GM18873 (cell line): ENCODE data around the gene GPC6.
"Not testable (repeated sequence)": the region's sequence is repeated elsewhere in the genome, so short reads cannot be mapped to it uniquely, and the experiment has no call there.

ENCODE experiments used
- ATAC-seq: cut with Tn5 transposase; IDR thresholded peaks from one replicate; pipeline ENCODE4 v1.9.1; 2021; ENCODE audit warnings: mild to moderate bottlenecking, moderate library complexity, moderate number of reproducible peaks; ENCODE audit not compliant: unreplicated experiment, low FRiP score

Gene GPC6

DNA sequence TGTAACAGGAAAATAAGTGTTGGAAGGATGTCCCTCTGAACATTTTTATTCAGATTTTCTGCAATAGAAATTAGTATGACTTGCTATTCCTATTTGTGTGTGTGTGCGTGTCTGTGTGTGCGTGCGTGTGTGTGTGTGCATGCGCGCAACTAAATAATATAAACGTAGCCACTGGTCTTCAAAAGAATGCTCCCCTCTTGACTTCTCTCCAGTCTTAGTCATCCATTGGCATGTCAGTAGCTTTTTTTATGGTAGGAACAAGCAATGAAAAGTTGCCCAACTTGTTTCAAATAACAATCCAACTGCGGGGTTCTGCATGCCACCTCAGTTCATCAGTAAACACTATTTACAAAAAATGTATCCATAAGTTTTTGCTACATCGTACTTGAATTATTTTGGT is 249.6 kb downstream of the GPC6 start:
- no peak for ATAC-seq

DNA sequence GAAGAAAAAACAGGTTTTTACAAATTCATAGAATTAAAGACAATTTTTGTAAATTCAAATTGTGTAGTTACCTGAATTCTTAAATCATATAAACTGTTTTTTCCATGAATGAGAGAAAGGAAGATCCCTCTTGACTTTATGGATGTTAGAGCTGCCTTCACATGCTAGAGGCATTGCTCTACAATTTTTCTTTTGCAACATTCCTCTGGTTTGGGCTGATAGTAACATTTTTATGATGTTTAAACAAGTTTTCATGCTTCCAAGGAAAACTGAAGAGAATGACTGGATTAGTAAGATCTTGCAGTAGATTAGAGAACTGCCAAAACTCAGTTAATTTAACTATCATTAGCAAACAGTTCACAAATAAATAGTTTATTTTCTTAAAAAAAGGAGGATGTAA is 250.6 kb downstream of the GPC6 start:
- no peak for ATAC-seq

DNA sequence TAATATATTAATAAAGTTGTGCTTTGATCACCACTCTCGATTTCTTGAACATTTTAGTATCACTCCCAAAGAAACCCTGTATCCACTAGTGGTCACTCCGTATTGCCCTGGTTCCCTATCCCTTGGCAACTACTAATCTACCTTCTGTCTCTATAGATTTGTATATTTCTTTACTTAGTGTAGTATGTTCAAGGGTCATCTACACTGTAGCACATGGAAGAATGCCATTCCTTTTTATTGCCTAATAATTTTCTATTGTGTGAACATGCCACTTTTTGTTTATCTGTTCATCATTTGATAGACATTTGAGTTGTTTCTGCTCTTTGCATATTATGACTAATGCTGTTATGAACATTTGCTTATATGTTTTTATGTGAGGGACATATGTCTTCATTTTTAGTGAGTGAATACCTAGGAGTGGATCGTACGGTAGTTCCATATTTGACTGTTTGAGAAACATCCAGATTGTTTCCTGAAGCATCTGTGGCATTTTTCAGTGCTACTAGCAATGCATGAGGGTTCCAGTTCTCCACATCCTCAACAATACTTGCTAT is 254.0 kb downstream of the GPC6 start:
- ATAC-seq = no peak

DNA sequence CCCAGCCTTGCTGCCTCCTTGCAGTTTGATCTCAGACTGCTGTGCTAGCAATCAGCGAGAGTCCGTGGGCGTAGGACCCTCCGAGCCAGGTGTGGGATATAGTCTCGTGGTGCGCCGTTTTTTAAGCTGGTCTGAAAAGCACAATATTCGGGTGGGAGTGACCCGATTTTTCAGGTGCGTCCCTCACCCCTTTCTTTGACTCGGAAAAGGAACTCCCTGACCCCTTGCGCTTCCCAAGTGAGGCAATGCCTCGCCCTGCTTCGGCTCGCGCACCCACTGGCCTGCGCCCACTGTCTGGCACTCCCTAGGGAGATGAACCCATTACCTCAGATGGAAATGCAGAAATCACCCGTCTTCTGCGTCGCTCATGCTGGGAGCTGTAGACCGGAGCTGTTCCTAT is 269.5 kb downstream of the GPC6 start:
- not testable (repeated sequence) for ATAC-seq

DNA sequence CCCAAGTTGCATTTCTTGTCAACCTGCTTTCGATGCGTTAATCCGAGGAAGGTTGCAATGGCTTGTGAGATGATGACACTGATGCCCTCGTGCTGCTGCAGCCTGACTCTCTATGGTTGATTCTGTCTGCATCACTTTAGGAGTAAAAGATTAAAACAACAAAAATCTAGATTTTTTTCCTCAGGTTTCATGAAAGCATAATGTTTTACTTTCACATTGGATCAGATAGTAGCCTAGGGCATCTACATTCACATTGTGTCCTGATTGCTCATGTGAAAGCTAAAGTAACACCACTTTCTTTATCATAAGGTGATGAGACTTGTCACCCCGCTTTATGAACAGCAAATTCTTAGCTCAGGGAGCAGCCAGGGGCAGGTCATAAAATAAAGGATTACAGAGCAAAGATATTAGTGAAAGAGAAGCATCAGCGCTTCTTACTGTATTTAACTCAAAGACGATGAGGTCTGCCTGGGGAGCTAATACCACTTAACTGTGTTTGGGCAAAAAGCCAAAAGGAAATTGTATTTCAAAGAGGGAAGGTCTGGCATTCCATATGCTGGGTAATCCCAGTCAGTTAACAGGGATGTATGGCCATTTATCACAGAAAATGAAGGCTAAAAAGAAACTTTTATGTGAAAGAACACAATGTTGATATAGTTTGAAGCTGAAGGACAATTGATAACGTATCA is 270.5 kb downstream of the GPC6 start:
- ATAC-seq = no peak

DNA sequence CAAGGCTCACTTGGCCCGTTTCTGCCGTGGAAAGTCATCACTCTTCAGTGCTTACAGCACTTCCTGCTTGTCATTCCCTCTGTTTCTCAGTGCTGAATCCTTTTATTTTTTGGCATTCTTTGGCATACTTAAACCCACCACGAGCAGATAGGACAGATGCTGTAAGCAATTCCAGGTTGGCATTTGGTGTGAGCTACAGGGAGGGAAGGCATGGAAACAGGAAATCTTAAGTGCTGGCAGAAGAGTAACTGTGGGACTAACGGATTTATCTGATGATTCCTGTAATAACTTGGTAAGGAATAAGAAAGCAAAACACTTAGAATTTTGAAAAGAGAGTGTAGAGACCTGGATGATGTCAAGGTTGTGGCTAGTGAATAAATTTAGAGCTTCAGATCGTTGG is 273.4 kb downstream of the GPC6 start:
- ATAC-seq = no peak

DNA sequence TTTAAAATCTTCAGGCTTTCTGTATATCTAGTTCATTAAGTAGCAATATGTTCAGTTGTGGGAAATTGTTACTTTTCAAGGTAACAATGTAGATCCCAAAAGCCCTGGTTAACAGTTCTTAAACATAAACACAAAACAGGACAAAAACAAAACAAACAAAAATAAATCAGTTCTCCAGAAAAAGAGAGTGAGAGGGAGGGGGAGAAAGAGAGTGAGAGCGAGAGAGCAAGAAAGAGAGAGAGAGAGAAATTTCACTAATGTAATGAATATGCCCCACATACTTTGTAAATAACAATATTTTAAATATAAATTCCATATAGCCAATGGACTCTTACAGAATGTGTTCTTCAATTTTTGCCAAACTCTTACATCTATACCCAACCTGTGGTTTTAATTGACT is 275.5 kb downstream of the GPC6 start:
- no peak for ATAC-seq

DNA sequence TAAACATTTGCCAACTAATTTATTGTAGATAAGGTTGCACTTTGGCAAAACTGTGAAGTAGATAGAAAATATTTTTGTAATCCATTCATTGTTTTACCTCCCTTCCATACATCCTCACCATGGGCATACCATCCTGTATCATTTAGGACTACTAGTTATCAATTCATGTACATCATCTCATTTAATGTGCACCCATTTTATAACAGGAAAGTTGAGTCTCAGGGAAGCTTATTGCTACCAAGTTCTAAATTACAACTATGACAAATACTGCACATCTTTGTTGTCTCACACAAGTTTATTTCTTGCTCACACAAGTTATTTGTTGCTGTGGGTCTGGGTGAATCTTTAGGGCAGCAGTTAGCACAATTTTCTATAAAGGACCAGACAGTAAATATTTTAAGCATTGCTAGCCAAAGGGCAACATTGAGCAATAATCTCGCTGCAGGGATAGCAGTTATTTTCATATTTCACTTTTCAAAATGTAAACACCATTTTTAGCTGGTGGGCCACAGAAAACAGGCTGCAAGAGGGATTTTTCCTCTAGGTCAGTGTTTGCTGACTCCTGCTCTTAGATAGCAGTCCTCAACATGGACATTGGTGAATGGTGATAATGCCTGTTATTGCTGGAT is 276.5 kb downstream of the GPC6 start:
- no peak for ATAC-seq

DNA sequence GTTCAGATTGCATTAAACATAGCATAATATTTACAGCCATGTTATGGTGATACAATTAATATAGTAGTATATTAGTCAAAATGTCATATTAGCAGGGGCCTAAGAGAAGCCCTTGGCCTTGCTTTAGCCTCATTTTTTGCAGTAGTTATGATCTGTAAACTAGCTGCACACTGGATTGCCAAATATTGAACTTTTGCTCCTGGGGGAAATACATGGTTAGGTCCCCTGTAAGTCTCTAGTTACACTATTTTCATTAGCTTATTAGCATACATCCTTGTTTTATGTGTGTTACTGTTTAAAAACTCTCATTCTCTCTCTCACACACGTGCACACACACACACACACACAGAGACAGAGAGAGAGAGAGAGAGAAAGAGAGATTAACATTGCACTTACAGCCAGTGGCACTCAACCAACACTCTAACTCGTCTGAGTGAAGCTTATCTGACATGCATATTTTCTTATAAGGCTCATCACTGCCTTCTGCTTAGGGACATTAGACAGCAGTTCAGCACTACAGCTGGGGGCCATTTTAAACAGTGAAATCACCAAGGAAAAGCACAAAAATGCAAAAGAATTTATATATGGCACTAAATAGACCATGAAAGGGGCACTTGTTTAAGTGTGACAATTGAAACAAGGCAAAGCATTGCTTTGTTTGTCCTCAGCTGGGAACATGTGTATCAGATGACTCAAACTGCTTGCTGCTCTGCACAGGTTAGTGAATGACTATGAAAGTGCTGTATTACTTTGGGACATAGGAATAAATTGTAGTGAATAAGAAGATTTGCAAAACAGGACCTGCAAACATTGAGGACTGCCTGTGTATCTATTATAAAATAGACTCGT is 278.7 kb downstream of the GPC6 start:
- ATAC-seq = no peak

DNA sequence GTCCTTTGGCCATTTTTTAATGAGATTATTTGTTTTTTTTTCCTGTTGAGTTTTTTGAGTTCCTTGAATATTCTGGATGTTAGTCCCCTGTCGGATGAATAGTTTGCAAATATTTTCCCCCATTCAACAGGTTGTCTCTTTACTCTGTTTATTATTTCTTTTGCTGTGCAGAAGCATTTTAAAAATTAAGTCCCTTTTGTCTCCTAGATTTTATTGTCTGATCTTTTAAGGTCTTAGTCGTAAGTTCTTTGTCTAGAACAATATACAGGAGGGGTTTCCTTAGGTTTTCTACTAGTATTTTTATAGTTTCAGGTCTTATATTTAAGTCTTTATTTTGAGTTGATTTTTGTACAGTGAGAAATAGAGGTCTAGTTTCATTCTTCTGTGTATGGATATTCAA is 284.4 kb downstream of the GPC6 start:
- no peak for ATAC-seq

DNA sequence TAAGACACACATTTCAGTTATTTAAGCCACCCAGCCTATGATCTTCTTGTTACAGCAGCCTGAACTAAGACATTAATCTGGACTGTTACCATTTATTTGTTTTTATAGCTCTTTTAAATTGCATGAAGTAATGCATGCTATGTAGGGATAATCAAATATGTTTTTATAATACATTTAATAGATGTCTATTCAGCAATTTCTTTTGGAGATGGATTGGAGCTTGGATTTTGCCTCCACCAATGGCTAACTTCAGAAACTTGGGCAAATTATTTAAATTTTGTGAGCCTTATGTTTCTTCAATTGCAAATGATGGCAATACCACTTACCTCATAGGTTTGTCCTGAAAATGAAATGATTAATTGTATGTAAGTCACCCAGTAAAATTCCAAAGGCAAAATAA is 288.7 kb downstream of the GPC6 start:
- no peak for ATAC-seq

DNA sequence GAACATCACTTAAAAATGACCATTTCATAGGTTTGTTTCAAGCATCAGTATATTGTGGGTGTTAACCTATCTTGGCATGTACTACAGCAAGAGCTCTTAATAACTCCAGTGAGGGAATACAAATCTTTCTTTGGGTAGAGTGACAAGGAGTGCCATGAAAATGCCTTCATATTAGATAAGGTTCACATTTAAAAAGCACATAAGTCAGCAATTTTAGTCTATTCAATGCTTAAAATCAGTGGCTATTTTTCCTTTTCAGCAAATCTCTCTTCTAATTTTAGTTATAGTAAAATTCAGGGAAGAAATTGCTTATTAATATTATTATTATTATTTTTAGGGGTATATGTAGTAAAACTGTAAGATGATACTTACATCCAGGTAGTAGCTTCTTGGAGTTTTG is 291.1 kb downstream of the GPC6 start:
- ATAC-seq = no peak

DNA sequence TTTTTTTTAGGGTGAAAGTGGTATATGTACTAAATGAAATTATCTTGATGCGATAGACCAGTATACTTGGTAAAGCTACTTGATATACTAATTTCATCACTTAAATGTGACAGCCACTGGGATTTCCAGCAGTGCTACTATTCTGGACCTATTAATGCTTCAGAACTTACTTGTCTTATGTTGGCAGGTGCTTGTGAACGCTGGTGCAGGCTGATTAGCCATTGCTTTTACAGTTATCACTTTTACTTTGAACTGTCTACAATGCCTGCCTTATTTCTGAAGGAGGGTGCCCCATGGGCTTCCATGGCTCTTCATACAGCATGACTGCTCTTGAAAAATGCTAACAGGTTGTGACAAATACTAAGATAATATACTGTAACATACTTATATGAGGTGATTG is 294.7 kb downstream of the GPC6 start:
- ATAC-seq = no peak

DNA sequence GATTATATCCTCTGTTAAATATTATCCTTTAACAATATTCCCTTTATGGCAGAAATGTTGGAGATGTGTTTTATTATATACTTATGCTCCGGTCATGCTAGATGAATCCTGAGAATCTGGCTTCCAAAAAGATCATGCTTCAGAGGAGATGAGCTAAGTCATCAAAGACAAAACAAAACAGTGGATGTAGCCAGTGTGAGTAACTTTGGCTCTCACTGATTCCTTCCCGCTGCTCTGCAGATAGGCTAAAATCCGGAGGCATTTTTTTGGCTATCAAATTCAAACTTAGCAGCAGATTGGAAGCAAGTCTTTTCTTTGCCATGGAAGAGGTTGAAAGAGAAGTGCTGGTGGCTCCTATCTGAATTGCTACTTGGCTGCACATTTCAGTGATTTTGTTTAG is 295.9 kb downstream of the GPC6 start:
- no peak for ATAC-seq

DNA sequence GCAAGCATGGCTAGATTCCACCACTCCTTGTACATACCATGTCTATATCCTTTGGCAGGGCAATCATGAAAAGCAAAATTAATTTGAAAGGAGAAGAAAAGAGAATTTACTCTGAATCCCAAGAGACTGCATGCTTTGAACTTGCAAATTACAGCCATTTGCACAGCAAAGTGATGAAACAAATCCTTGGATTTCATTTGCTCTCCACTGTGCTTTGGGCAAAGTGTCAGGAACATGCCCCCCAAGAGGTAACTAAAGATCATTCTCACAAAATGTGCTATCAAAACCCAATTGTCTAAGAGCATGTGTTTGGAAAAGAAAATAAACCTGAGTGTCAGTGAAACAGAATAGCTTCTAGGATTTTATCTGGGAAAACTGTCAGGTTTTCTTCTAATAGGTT is 298.5 kb downstream of the GPC6 start:
- no peak for ATAC-seq

DNA sequence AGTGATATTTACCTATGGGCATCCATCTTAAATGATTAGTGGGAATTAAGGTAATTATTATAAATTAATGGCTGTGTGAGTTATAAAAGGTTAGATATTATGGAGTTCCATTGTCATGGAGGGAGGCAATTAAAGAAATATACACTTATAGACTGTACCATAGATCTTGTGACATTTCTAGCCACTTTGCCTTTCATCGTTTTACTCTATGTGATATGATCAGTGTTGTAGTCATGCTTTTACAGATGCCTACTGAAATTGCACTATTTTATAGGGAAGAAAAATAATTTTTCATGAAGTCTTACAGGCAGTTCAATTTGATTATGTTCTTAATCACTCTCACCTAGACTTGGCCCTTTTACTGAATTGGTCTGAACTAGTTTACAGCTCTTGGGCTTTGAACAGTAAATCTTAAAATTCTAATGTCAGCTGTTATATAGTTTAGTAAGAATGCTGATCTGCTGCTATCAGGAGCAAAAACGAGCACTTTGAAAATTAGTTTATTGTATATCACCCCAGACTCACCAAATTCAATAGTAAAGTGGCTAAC is 301.2 kb downstream of the GPC6 start:
- no peak for ATAC-seq

DNA sequence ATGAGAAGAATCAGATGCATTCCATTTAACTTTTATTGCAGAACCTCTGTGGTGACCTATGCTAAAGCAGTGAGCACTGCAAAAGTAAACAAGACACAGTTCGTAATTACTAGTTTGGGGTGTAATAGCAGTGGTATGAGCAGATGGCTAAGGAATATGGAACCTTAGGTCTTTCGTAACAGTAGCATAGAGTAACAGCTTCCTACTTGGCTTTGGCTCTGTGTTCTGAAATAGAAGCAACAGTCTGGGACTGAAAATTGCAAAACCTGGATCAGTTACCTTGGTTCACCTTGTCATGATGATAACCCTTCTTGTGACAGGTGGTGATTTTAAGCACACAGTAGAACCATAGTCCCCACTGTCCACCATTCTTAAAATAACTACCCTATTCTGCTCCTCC is 303.4 kb downstream of the GPC6 start:
- ATAC-seq = no peak

DNA sequence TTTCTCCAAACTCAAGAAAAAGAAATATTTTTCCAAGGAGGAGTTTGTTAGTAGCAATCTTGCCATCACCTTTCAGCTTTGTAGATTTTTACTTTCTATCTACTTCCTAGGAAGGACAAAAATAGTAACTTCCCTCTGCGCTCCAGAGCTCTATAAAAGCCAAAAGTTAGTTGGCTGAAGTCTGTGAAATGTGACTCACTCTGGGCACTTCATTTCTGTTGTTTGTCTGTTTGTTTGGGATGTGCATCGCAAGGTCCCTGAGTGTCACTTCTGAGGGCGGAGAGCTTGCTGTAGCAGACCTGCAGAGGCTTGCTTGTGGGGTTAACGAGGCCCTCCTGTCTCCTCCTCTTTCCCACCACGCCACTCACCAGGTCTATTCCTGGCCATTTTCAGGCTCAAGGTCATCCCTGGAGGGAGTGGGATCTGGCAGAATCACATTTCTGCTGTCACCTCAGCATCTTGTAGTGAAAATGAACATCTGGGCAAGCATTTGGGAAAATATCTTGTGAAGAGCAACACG is 307.6 kb downstream of the GPC6 start:
- no peak for ATAC-seq

DNA sequence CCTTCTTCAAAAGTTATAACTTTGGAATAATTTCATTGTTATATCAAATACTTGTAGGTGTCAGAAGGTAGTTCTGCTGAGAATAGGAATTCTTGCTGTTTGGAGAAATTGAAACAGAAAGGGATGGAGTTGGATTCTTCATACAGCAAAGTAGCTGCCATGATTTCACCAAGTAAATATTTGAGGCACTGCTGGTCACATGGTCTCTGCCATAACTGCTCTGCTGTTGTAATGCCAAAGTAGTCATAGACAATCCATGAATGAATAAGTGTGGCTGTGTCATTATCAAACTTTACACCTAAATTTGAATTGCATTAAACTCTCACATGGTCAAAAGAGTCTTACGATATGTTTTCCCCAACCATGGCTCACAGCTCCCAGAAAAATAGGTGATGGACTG is 308.6 kb downstream of the GPC6 start:
- no peak for ATAC-seq

DNA sequence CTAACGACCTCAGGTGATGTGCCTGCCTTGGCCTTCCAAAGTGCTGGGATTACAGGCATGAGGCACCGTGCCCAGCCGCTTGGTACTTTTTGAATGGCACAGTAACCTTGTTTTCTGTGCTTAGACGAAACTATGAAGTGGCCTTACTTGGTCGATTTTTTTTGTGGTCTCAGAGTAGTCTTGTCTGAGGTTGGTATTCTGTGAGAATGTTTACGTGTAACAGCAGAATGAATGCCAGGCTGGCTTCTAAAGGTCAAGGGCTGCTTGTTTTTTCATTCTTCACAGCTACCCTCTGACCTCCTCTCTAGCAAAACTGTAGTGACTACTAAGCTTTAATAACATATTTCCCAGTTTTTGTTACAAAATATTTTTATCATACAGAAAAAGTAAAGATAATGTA is 313.3 kb downstream of the GPC6 start:
- no peak for ATAC-seq

DNA sequence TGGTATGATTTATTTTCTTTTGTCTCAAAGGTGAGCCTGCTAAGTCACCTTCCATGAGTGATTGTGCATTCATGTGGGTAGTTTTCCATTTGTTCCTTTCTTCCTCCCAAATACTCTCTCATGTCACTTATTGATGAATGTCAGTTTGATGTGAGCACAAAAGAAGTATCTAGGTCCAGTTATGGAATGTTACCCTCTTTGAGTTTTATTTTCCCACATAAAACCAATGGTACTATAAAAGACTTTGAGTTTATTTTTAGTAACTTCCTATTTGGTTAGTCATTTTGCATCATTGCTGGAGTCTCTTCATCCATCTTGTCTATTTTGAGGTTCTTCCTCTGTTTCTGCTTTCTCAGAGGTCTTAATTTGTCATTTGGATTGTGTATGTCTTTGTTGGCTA is 321.3 kb downstream of the GPC6 start:
- no peak for ATAC-seq
